ENCODE measurements around the gene GSK3A. TPM values are rescaled to one million over a fixed set of nuclear protein-coding genes. Genes with fewer than 3 reads are reported as not detected.
A peak's percentile ranks its signal among the peaks of the same experiment; 100 is the strongest.

The GSK3A gene
- total RNA-seq, 4 donors from 2014 or later: 19.1 to 32.6 (median 24.6) TPM

DNA sequence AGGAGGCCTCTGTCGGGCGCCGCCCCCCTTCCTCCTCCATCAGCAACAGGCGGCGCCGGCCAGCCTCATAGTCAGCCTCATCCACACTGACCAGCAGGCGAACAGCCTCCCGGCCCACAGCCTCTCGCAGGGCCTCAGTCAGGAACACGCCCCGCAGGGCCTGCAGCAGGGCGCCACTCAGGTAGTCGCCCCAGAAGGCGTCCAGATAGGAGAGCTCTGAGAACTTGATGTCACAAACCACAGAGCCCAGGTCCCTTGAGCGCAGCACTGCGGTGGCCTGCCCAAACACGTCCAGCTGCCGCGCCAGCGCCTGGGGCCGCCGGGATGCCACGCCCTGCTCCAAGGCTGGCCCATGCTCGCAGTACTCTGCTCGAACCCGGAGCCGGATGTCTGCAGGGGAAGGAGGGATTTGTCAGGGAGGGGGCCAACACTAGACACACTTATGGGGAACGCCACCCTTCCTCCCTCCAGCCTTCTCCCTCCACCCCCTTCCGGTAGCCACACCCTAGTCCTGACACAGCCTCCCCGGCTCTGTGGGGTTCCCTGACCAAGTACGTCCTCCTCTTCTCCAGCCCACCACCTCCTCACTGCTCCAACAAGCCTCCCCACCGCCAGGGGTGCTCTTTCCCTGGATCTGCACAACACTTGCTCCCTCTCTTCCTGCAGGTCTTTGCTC lies 42.8 kb downstream of the GSK3A start:
- intact Hi-C loops (cut with DNase I): no loop called here
- Histone ChIP-seq H3K9me3 (no peaks in the 10 kb centered on the region), H3K4me1 (no peaks in the 10 kb centered on the region), H3K4me3 (replicated peaks in 1 of 3) (no peak overlapping the region), H3K27me3 (no peaks in the 10 kb centered on the region), H3K36me3 (peaks cover 32 to 39% of the 10 kb centered on the region in 2 donors), H3K27ac (no peak overlapping the region)
- TF ChIP-seq POLR2A (IDR thresholded peaks at IDR 0.05): no peak
- TF ChIP-seq, protein P1, sequence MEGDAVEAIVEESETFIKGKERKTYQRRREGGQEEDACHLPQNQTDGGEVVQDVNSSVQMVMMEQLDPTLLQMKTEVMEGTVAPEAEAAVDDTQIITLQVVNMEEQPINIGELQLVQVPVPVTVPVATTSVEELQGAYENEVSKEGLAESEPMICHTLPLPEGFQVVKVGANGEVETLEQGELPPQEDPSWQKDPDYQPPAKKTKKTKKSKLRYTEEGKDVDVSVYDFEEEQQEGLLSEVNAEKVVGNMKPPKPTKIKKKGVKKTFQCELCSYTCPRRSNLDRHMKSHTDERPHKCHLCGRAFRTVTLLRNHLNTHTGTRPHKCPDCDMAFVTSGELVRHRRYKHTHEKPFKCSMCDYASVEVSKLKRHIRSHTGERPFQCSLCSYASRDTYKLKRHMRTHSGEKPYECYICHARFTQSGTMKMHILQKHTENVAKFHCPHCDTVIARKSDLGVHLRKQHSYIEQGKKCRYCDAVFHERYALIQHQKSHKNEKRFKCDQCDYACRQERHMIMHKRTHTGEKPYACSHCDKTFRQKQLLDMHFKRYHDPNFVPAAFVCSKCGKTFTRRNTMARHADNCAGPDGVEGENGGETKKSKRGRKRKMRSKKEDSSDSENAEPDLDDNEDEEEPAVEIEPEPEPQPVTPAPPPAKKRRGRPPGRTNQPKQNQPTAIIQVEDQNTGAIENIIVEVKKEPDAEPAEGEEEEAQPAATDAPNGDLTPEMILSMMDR (IDR thresholded peaks at IDR 0.05): no peak
- DNase-seq: no peak
- 74 to 87% methylated on average over 9 to 23 of the region's 32 CpGs for WGBS, 2 donors

DNA sequence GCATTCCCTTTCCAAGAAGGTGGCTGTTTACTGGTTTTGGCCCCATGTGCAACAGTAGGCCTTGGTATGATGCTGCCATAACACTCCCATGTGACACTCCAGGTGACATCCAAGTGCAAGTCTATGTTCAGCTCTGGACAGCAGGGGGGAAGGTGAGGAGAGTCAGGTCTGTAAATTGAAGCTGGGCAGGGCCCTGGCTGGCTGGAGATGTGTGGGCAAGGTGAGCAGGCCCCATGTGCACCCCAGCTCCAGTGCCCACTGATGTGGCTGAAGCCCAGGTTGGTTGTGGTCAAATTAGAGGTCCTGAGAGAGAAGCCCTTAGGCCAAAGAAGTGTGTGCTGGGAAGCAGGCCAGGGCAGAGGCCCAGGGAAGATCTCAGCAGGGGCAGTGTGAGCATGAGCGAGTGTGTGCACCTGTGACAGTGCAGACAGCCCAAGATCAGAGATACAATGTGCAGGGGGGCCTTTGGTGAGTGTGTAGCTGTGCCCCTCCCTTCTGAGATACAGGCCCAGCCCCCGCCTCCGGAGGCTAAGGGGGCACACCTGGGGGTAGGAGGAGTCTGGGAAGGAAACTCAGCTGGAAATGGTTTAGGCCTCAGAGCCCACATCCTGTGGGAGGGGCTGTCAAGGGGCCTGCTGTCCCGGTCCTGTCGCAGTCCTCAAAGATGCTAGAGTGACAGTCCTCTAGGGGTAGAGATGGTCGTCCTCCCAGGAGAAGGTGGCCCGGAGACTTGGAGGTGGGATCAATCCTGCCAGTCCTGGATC lies 43.5 kb downstream of the GSK3A start:
- Histone ChIP-seq H3K27me3 (no peaks in the 10 kb centered on the region), H3K36me3 (peaks cover 26 to 34% of the 10 kb centered on the region in 2 donors), H3K4me1 (no peaks in the 10 kb centered on the region), H3K9me3 (no peaks in the 10 kb centered on the region), H3K4me3 (replicated peaks in 1 of 3) (no peak overlapping the region), H3K27ac (no peak overlapping the region)
- intact Hi-C loops (cut with DNase I): no loop called here
- TF ChIP-seq, protein P1 (IDR thresholded peaks at IDR 0.05): no peak
- no peak for TF ChIP-seq POLR2A (IDR thresholded peaks at IDR 0.05)
- DNase-seq: peak in 1 of 2 donors; percentile 15
- 63 to 80% methylated on average over 3 to 7 of the region's 7 CpGs for WGBS, 2 donors

DNA sequence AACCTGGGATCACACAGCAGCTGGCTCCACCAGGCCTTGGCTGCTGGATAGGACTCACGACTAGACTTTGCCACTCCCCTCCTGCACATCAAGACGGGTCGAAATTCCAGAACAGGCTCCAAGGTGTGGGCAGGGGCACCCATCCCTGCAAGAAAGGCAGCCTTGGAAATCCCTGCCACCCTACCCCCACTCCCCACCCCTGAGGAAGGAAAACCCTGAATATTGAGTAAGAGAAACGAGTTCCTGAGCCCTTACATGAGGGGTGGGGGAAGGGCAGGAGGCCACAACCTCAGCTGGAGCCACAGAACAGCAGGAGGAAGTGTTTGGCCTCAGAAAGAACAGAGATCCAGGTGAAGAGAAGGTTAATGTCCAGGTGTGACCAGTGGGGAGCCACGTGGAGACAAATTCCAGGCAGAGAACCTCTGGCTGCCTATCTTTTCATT lies 45.0 kb downstream of the GSK3A start:
- WGBS, 2 donors: 59 to 60% methylated on average over 3 to 5 of the region's 5 CpGs
- no peak overlapping the region for H3K27ac ChIP-seq
- intact Hi-C loops (cut with DNase I): no loop called here
- no peaks in the 10 kb centered on the region for H3K27me3 ChIP-seq
- H3K9me3 ChIP-seq: no peaks in the 10 kb centered on the region
- no peak overlapping the region for H3K4me3 ChIP-seq (replicated peaks in 1 of 3)
- no peaks in the 10 kb centered on the region for H3K4me1 ChIP-seq
- H3K36me3 ChIP-seq: peaks cover 19 to 28% of the 10 kb centered on the region in 2 donors
- TF ChIP-seq, protein P1 (IDR thresholded peaks at IDR 0.05): no peak
- TF ChIP-seq POLR2A (IDR thresholded peaks at IDR 0.05): no peak
- DNase-seq: no peak

DNA sequence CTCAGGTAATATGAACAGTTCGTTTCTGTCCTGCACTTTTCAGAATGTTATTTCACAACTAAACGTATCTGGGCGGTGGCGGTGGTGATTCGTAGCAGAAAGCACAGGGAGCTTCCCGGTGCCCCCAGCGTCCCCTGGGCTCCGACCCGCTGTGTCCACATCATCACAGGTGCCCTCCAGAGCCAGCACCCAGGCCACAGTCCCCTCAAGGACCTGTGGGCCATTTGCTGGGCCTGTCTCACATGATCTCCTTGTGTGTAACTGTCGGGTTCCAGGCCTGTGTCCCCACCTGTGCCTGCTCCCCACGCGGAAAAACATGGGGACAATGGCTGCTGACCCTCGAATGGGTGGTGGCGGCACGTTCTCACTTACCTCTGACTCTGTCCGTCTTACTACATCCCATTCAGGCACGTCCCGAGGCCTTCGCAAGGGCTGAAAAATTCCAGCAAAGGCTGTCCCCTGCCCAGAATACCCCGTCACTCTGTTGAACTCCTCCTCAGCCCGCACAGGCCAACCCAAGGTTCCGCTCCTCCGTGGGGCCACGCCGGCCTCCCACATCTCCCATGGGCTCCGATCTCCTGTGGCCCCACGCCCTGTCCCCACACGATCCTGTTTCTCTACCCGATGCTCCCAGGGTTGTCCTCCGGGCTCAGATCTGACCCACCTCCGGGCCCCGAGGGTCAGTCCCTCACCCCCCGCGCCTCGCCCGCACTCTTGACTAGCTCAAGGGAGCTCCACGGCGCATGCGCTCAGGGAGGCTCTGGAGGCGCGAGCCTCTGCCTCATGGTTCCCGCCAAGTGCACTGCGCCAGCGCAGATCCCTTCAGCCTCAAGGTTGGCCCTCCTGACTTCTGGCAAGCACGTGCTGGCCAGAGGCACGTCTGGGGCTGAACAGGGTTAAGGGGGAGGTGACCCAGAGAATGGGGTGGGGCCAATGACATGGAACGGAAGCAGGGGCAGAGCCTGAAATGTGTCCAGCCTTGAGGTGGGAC lies 46.1 kb downstream of the GSK3A start:
- Histone ChIP-seq H3K27me3 (no peaks in the 10 kb centered on the region), H3K36me3 (peaks cover 13 to 23% of the 10 kb centered on the region in 2 donors), H3K9me3 (no peaks in the 10 kb centered on the region), H3K27ac (no peak overlapping the region), H3K4me1 (no peaks in the 10 kb centered on the region), H3K4me3 (replicated peaks in 1 of 3) (no peak overlapping the region)
- TF ChIP-seq, protein P1 (IDR thresholded peaks at IDR 0.05): no peak
- no peak for TF ChIP-seq POLR2A (IDR thresholded peaks at IDR 0.05)
- no peak for DNase-seq
- intact Hi-C loops (cut with DNase I): no loop called here
- 92% methylated on average over 45 to 46 of the region's 47 CpGs for WGBS, 2 donors
